H1 (cell line): ENCODE data around the gene NPIPA7. TPM values are rescaled to one million over a fixed set of nuclear protein-coding genes. Genes with fewer than 3 reads are reported as not detected.
"Not testable (repeated sequence)": the region's sequence is repeated elsewhere in the genome, so short reads cannot be mapped to it uniquely, and the experiment has no call there.

Source experiments
- CTCF ChIA-PET: fragments of 300-600 bp; sonication (Branson Sonifier 250); formaldehyde crosslinking; loops from one replicate; lab custom pipeline; 2021; ENCODE audit not compliant: partially characterized antibody; lab: Charles Lee
- POLR2A ChIA-PET: fragments of 300-600 bp; sonication (Branson Sonifier 250); formaldehyde crosslinking; loops from one replicate; lab custom pipeline; 2021; ENCODE audit warnings: inconsistent platforms; ENCODE audit not compliant: partially characterized antibody; lab: Charles Lee
- DNase-seq, 2 experiments: peaks; one replicate each; pipeline versions ENCODE4 v3.0.0 to v3.0.0-alpha.2; 2010 to 2022; ENCODE audit warnings: low spot score in 2 of 2, low read depth in 1 of 2, mixed read lengths in 1 of 2
- FAIRE-seq: peaks from 2 replicates; lab custom pipeline; 2011; peaks lifted over from hg19 to GRCh38; lab: Jason Lieb, UNC
- H2AFZ ChIP-seq: 2 replicates; pipeline ENCODE4 v1.8.1; 2012; ENCODE audit warnings: low read length, inconsistent platforms
- H2AK5ac ChIP-seq: 2 replicates; pipeline ENCODE4 v1.6.1; 2013; ENCODE audit warnings: low read depth, low read length
- H2BK120ac ChIP-seq: replicated peaks from 2 replicates; pipeline ENCODE3; 2013; ENCODE audit warnings: low read depth, low read length, inconsistent platforms
- H2BK12ac ChIP-seq: 2 replicates; pipeline ENCODE4 v1.6.1; 2013; ENCODE audit warnings: low read depth, low read length
- H2BK15ac ChIP-seq: 2 replicates; pipeline ENCODE4 v1.6.1; 2013; ENCODE audit warnings: low read length
- H2BK20ac ChIP-seq: 2 replicates; pipeline ENCODE4 v1.6.1; 2013; ENCODE audit warnings: low read length
- H2BK5ac ChIP-seq: 2 replicates; pipeline ENCODE4 v1.6.1; 2013; ENCODE audit warnings: low read depth, low read length
- H3K14ac ChIP-seq: 2 replicates; pipeline ENCODE4 v1.6.1; 2013; ENCODE audit warnings: inconsistent platforms; ENCODE audit not compliant: insufficient read length
- H3K18ac ChIP-seq: 2 replicates; pipeline ENCODE4 v1.6.1; 2013; ENCODE audit warnings: low read length; ENCODE audit errors: extremely low read depth
- H3K23ac ChIP-seq: 2 replicates; pipeline ENCODE4 v1.6.1; 2013; ENCODE audit warnings: inconsistent platforms; ENCODE audit not compliant: insufficient read length
- H3K23me2 ChIP-seq: 2 replicates; pipeline ENCODE4 v1.6.1; 2013; ENCODE audit warnings: low read depth, low read length
- H3K27ac ChIP-seq: 2 replicates; pipeline ENCODE4 v1.6.1; 2011; ENCODE audit warnings: low read depth, low read length, inconsistent platforms
- H3K27me3 ChIP-seq, 4 experiments: replicated peaks in 1 of 4; 1 replicate in 1 of 4; 2 replicates in 3 of 4; pipeline versions ENCODE4 v1.6.1 to v1.8.1; 2011 to 2013; ENCODE audit warnings: low read length in 3 of 4, mild to moderate bottlenecking in 3 of 4, inconsistent platforms in 2 of 4, mixed read lengths in 2 of 4, moderate library complexity in 1 of 4; ENCODE audit not compliant: control insufficient read depth in 3 of 4, insufficient read depth in 3 of 4; ENCODE audit errors: extremely low read depth in 1 of 4
- H3K36me3 ChIP-seq, 4 experiments: 2 replicates each; pipeline versions ENCODE4 v1.6.1 to v1.8.1; 2011 to 2013; ENCODE audit warnings: mild to moderate bottlenecking in 4 of 4, low read length in 3 of 4, moderate library complexity in 2 of 4, control low read depth in 1 of 4, inconsistent platforms in 1 of 4; ENCODE audit not compliant: insufficient read depth in 4 of 4, control insufficient read depth in 2 of 4
- H3K4ac ChIP-seq: replicated peaks from 2 replicates; pipeline ENCODE3; 2013; ENCODE audit warnings: low read length, low read depth, mixed read lengths, inconsistent platforms; ENCODE audit not compliant: insufficient read length
- H3K4me1 ChIP-seq, 4 experiments: replicated peaks in 1 of 4; 1 replicate in 1 of 4; 2 replicates in 3 of 4; pipeline versions ENCODE4 v1.6.1 to v1.8.1; 2011 to 2013; ENCODE audit warnings: low read length in 3 of 4, inconsistent platforms in 2 of 4, mixed read lengths in 1 of 4; ENCODE audit not compliant: insufficient read depth in 4 of 4, control insufficient read depth in 3 of 4
- H3K4me2 ChIP-seq, 2 experiments: 2 replicates each; pipeline versions ENCODE4 v1.6.1 to v1.8.1; 2011 to 2013; ENCODE audit warnings: low read depth in 2 of 2, low read length in 2 of 2, control low read depth in 1 of 2, inconsistent platforms in 1 of 2, mild to moderate bottlenecking in 1 of 2; ENCODE audit not compliant: insufficient read depth in 1 of 2
- H3K4me3 ChIP-seq, 4 experiments: fragments of 200-600, 300-600 bp in 1 of 4; sonication (generic), shearing (Covaris generic), sonication (Bioruptor Twin) in 1 of 4; 2 replicates each; pipeline versions ENCODE4 v1.5.1 to v1.8.1; 2011 to 2016; ENCODE audit warnings: low read length in 4 of 4, low read depth in 3 of 4, control low read depth in 2 of 4, inconsistent platforms in 2 of 4, mild to moderate bottlenecking in 2 of 4, mixed read lengths in 1 of 4, moderate library complexity in 1 of 4; ENCODE audit not compliant: insufficient read depth in 2 of 4; ENCODE audit errors: extremely low read depth in 1 of 4
- H3K56ac ChIP-seq: replicated peaks from 2 replicates; pipeline ENCODE3; 2013; ENCODE audit warnings: low read depth, mild to moderate bottlenecking, mixed read lengths, low read length, inconsistent platforms; ENCODE audit not compliant: insufficient read length
- H3K79me1 ChIP-seq: 2 replicates; pipeline ENCODE4 v1.6.1; 2013; ENCODE audit warnings: low read depth, low read length, control low read depth
- H3K79me2 ChIP-seq, 2 experiments: 2 replicates each; pipeline versions ENCODE4 v1.6.1 to v1.8.1; 2012 to 2013; ENCODE audit warnings: low read length in 2 of 2, mild to moderate bottlenecking in 2 of 2, inconsistent platforms in 1 of 2; ENCODE audit not compliant: insufficient read depth in 2 of 2, control insufficient read depth in 1 of 2
- H3K9ac ChIP-seq, 4 experiments: replicated peaks in 1 of 4; 1 replicate in 1 of 4; 2 replicates in 3 of 4; pipeline versions ENCODE4 v1.6.1 to v1.8.1; 2011 to 2013; ENCODE audit warnings: low read depth in 3 of 4, low read length in 3 of 4, control low read depth in 2 of 4, mild to moderate bottlenecking in 2 of 4, moderate library complexity in 2 of 4, inconsistent platforms in 1 of 4; ENCODE audit errors: extremely low read depth in 1 of 4
- H3K9me3 ChIP-seq, 2 experiments: 2 replicates each; pipeline versions ENCODE4 v1.6.1 to v1.8.1; 2012 to 2013; ENCODE audit warnings: mild to moderate bottlenecking in 2 of 2, moderate library complexity in 2 of 2, control low read depth in 1 of 2, inconsistent platforms in 1 of 2, low read depth in 1 of 2, low read length in 1 of 2, mixed read lengths in 1 of 2; ENCODE audit not compliant: insufficient read depth in 2 of 2
- H4K20me1 ChIP-seq, 2 experiments: replicated peaks in 1 of 2; 2 replicates each; pipeline versions ENCODE3 to v1.8.1; 2011 to 2013; ENCODE audit warnings: inconsistent platforms in 2 of 2, low read length in 2 of 2, mild to moderate bottlenecking in 1 of 2; ENCODE audit not compliant: insufficient read depth in 2 of 2, control insufficient read depth in 1 of 2
- H4K5ac ChIP-seq: 2 replicates; pipeline ENCODE4 v1.6.1; 2013; ENCODE audit warnings: low read length, low read depth, mixed read lengths, inconsistent platforms; ENCODE audit not compliant: insufficient read length
- H4K8ac ChIP-seq: 2 replicates; pipeline ENCODE4 v1.8.0; 2013; ENCODE audit warnings: mild to moderate bottlenecking, moderate library complexity, low read length, inconsistent platforms; ENCODE audit not compliant: insufficient read depth; ENCODE audit errors: extremely low read depth
- H4K91ac ChIP-seq: replicated peaks from 2 replicates; pipeline ENCODE3; 2013; ENCODE audit warnings: low read length, mixed read lengths, inconsistent platforms; ENCODE audit not compliant: insufficient read length
- WGBS, 2 experiments: shearing (Covaris generic) in 1 of 2; methylation state at CpG; one replicate each; pipeline versions ENCODE4 v1.1.6 to v1.1.7; 2013 to 2015; ENCODE audit warnings: low lambda C conversion rate in 2 of 2, mixed read lengths in 2 of 2, inconsistent platforms in 1 of 2, low coverage in 1 of 2, missing lambda C conversion rate in 1 of 2; ENCODE audit not compliant: insufficient replicate concordance in 2 of 2, insufficient coverage in 1 of 2, insufficient read length in 1 of 2; ENCODE audit errors: extremely low coverage in 1 of 2, missing lambda C conversion rate in 1 of 2; 5-methylcytosine and 5-hydroxymethylcytosine counted together
- polyA plus RNA-seq, 7 experiments: library from polyadenylated mRNA; depleted of rRNA in 3 of 7; stranded (reverse) in 5 of 7; unstranded in 2 of 7; fragments of >200 nt in 5 of 7; fragments of 200-250 nt in 2 of 7; gene quantifications; 1 replicate in 5 of 7; 2 replicates in 1 of 7; 4 replicates in 1 of 7; pipeline versions ENCODE4 v1.2.1 to v1.2.3, GENCODE V29; 2011 to 2013; ENCODE audit warnings: missing spikeins in 2 of 7, mixed read lengths in 2 of 7
- total RNA-seq: library from RNA; stranded (reverse); fragmentation: NEBNext Ultra II Directional; extraction: Animal tissue kit (Norgen Biotek cat#: 25700); gene quantifications from 2 replicates; pipeline ENCODE4 v1.2.1, GENCODE V29; 2021

Gene NPIPA7
- total and polyA plus RNA-seq, 2 of the 8 experiments (the other 6 are each of a cell fraction or from before 2014, with no cell fraction given) = 7.6 to 36.5 TPM

DNA sequence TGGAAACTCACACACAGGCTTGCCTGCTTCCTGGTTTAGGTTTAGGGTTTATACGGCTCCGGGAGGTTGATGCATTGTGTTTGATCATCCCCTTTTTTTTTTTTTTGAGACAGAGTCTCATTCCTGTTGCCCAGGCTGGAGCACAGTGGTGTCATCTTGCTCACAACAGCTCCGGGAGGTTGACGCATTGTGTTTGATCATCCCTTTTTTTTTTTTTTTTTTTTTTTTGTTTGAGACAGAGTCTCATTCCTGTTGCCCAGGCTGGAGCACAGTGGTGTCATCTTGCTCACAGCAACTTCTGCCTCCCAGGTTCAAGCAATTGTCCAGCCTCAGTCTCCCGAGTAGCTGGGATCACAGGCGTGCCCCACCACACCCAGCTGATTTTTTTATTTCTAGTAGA lies 20.7 kb downstream of the NPIPA7 start:
- POLR2A ChIA-PET, H2BK15ac ChIP-seq, H3K4me3 ChIP-seq, H4K5ac ChIP-seq, H4K20me1 ChIP-seq, H4K8ac ChIP-seq, H3K36me3 ChIP-seq, H3K9ac ChIP-seq, H3K9me3 ChIP-seq, DNase-seq, H3K79me2 ChIP-seq, FAIRE-seq, H3K27me3 ChIP-seq, H3K23me2 ChIP-seq, H3K18ac ChIP-seq, H2AK5ac ChIP-seq, H2BK12ac ChIP-seq, H2BK5ac ChIP-seq, H4K91ac ChIP-seq, H2BK20ac ChIP-seq, H3K4me2 ChIP-seq, H3K4ac ChIP-seq, H2BK120ac ChIP-seq, H3K56ac ChIP-seq, H2AFZ ChIP-seq, H3K14ac ChIP-seq, H3K27ac ChIP-seq, H3K79me1 ChIP-seq, H3K4me1 ChIP-seq, H3K23ac ChIP-seq, CTCF ChIA-PET: not testable (repeated sequence)
- no CpG with 5 or more reads among the region's 6 CpGs for WGBS, 2 experiments

GRCh38 chr16:16402333-16402732 lies 23.4 kb downstream of the NPIPA7 start:
- H4K8ac ChIP-seq, H3K27me3 ChIP-seq, H2BK120ac ChIP-seq, H3K36me3 ChIP-seq, H2BK12ac ChIP-seq, FAIRE-seq, H2BK15ac ChIP-seq, H2BK5ac ChIP-seq, CTCF ChIA-PET, H3K14ac ChIP-seq, H3K18ac ChIP-seq, H3K9ac ChIP-seq, H3K27ac ChIP-seq, H3K4me3 ChIP-seq, H4K20me1 ChIP-seq, H3K9me3 ChIP-seq, H3K79me2 ChIP-seq, H4K91ac ChIP-seq, H3K4ac ChIP-seq, H3K23ac ChIP-seq, H3K23me2 ChIP-seq, H2BK20ac ChIP-seq, H2AK5ac ChIP-seq, POLR2A ChIA-PET, H3K4me1 ChIP-seq, DNase-seq, H3K4me2 ChIP-seq, H3K79me1 ChIP-seq, H2AFZ ChIP-seq, H3K56ac ChIP-seq, H4K5ac ChIP-seq: not testable (repeated sequence)
- WGBS, 2 experiments = no CpG with 5 or more reads among the region's 2 CpGs
